8988T (cell line): ENCODE data around the gene BAHD1.
"Not testable (repeated sequence)": the region's sequence is repeated elsewhere in the genome, so short reads cannot be mapped to it uniquely, and the experiment has no call there.

Experiments
- DNase-seq: peaks from one replicate; pipeline ENCODE4 v3.0.0; 2011

Gene BAHD1

GRCh38 chr15:40448354-40448753 lies 7.6 kb downstream of the BAHD1 start:
- DNase-seq, result no peak

GRCh38 chr15:40449275-40449674 lies 8.5 kb downstream of the BAHD1 start:
- no peak for DNase-seq

GRCh38 chr15:40450047-40450446 lies 9.3 kb downstream of the BAHD1 start:
- no peak for DNase-seq

- DNase-seq, result no peak
Measured at GRCh38 chr15:40451527-40452158, 10.9 kb downstream of the BAHD1 start.

- no peak for DNase-seq
Measured at GRCh38 chr15:40452296-40453090, 11.7 kb downstream of the BAHD1 start.

- not testable (repeated sequence) for DNase-seq
Measured at GRCh38 chr15:40453941-40454340, 13.2 kb downstream of the BAHD1 start.

GRCh38 chr15:40454904-40455391 lies 14.2 kb downstream of the BAHD1 start:
- no peak for DNase-seq

- no peak for DNase-seq
Measured at GRCh38 chr15:40456299-40456712, 15.6 kb downstream of the BAHD1 start.

GRCh38 chr15:40456738-40457137 lies 16.0 kb downstream of the BAHD1 start:
- no peak for DNase-seq

GRCh38 chr15:40458495-40459371 lies 18.0 kb downstream of the BAHD1 start:
- DNase-seq, result no peak

- DNase-seq, result no peak
Measured at GRCh38 chr15:40459391-40460015, 18.8 kb downstream of the BAHD1 start.

GRCh38 chr15:40460404-40460803 lies 19.7 kb downstream of the BAHD1 start:
- DNase-seq, result no peak

- no peak for DNase-seq
Measured at GRCh38 chr15:40461958-40462357, 21.2 kb downstream of the BAHD1 start.

GRCh38 chr15:40463279-40463678 lies 22.5 kb downstream of the BAHD1 start:
- DNase-seq, result no peak

GRCh38 chr15:40463886-40464545 lies 23.3 kb downstream of the BAHD1 start:
- no peak for DNase-seq

GRCh38 chr15:40464595-40465185 lies 23.9 kb downstream of the BAHD1 start:
- no peak for DNase-seq

- no peak for DNase-seq
Measured at GRCh38 chr15:40465939-40466338, 25.2 kb downstream of the BAHD1 start.

GRCh38 chr15:40466426-40467260 lies 25.9 kb downstream of the BAHD1 start:
- no peak for DNase-seq

GRCh38 chr15:40467261-40467615 lies 26.5 kb downstream of the BAHD1 start:
- no peak for DNase-seq

GRCh38 chr15:40468898-40469331 lies 28.2 kb downstream of the BAHD1 start:
- DNase-seq, result no peak
